K562 (cell line): Measurements from ENCODE around the gene SULT1A3. TPM values are rescaled to one million over a fixed set of nuclear protein-coding genes. Genes with fewer than 3 reads are reported as not detected.

Source experiments
- C11orf30 ChIP-seq: fragments of 450-650 bp; IDR thresholded peaks from 2 replicates; pipeline ENCODE4 v1.6.1; 2016; ENCODE audit warnings: low read depth, mild to moderate bottlenecking
- EHMT2 ChIP-seq: fragments of 450-650 bp; IDR thresholded peaks from 2 replicates; pipeline ENCODE4 v1.6.1; 2018; ENCODE audit warnings: antibody characterized with exemption
- ETS2 ChIP-seq: IDR thresholded peaks from 2 replicates; pipeline ENCODE4 v1.6.1; 2016; ENCODE audit warnings: borderline replicate concordance, missing genetic modification characterization, mild to moderate bottlenecking, moderate library complexity, missing compliant biosample characterization; ENCODE audit not compliant: poor library complexity, severe bottlenecking
- ETV5 ChIP-seq: sonication (generic); formaldehyde crosslinking; IDR thresholded peaks from 2 replicates; pipeline ENCODE4 v1.4.0; 2020; ENCODE audit warnings: low read depth, mild to moderate bottlenecking, missing genetic modification reagents
- GTF2B ChIP-seq: IDR thresholded peaks from 2 replicates; pipeline ENCODE4 v1.6.1; 2011; ENCODE audit not compliant: insufficient read length; ENCODE audit errors: extremely low read depth
- HOXB6 ChIP-seq: fragments of 250-450 bp; sonication (Bioruptor Pico); IDR thresholded peaks from 2 replicates; pipeline ENCODE4 v1.5.1; 2022; ENCODE audit warnings: mild to moderate bottlenecking, borderline replicate concordance
- KAT7 ChIP-seq: sonication (generic); formaldehyde crosslinking; IDR thresholded peaks from 2 replicates; pipeline ENCODE4 v1.8.0; 2022; ENCODE audit warnings: missing genetic modification reagents, mild to moderate bottlenecking, borderline replicate concordance
- KLF6 ChIP-seq: fragments of 250-450 bp; sonication (Bioruptor Pico); IDR thresholded peaks from 2 replicates; pipeline ENCODE4 v1.4.0; 2020; ENCODE audit warnings: mild to moderate bottlenecking, moderate library complexity, borderline replicate concordance
- PATZ1 ChIP-seq: fragments of 250-450 bp; sonication (Bioruptor Pico); IDR thresholded peaks from 2 replicates; pipeline ENCODE4 v1.5.0; 2020; ENCODE audit warnings: mild to moderate bottlenecking, borderline replicate concordance
- PHF21A ChIP-seq: fragments of 450-650 bp; IDR thresholded peaks from 2 replicates; pipeline ENCODE4 v1.6.1; 2017; ENCODE audit warnings: low read depth, borderline replicate concordance
- POLR2G ChIP-seq: fragments of 200-400 bp; formaldehyde crosslinking; IDR thresholded peaks from 2 replicates; pipeline ENCODE4 v1.6.1; 2017; ENCODE audit warnings: low read depth, mild to moderate bottlenecking, antibody characterized with exemption, low read length, moderate library complexity
- RBM25 ChIP-seq: fragments of 200-400 bp; formaldehyde crosslinking; IDR thresholded peaks from 2 replicates; pipeline ENCODE4 v1.6.1; 2018; ENCODE audit warnings: low read length, low read depth, moderate library complexity; ENCODE audit not compliant: severe bottlenecking
- TFE3 ChIP-seq: fragments of 450-650 bp; formaldehyde crosslinking; IDR thresholded peaks from 2 replicates; pipeline ENCODE4 v1.4.0; 2020; ENCODE audit warnings: mild to moderate bottlenecking, mixed read lengths
- THRA ChIP-seq: fragments of 450-650 bp; IDR thresholded peaks from 2 replicates; pipeline ENCODE4 v1.6.1; 2017; ENCODE audit warnings: mild to moderate bottlenecking, moderate library complexity
- ZFPM2 ChIP-seq: fragments of 250-450 bp; sonication (Bioruptor Pico); IDR thresholded peaks from 2 replicates; pipeline ENCODE4 v1.5.1; 2022; ENCODE audit warnings: mild to moderate bottlenecking
- ZNF212 ChIP-seq: fragments of 450-650 bp; formaldehyde crosslinking; IDR thresholded peaks from 2 replicates; pipeline ENCODE4 v1.4.0; 2020; ENCODE audit warnings: mild to moderate bottlenecking
- ZNF232 ChIP-seq: sonication (generic); formaldehyde crosslinking; IDR thresholded peaks from 2 replicates; pipeline ENCODE4 v1.8.0; 2022; ENCODE audit warnings: mild to moderate bottlenecking, missing genetic modification reagents
- ZNF280A ChIP-seq: fragments of 450-650 bp; IDR thresholded peaks from 2 replicates; pipeline ENCODE4 v1.6.1; 2018; ENCODE audit warnings: mild to moderate bottlenecking, low read depth; ENCODE audit not compliant: partially characterized antibody
- ZNF551 ChIP-seq: fragments of 250-450 bp; sonication (Bioruptor Pico); IDR thresholded peaks from 2 replicates; pipeline ENCODE4 v1.5.0; 2021; ENCODE audit warnings: mild to moderate bottlenecking, moderate library complexity
- polyA plus RNA-seq, 8 experiments: library from polyadenylated mRNA; depleted of rRNA in 4 of 8; stranded (reverse) in 5 of 8; unstranded in 3 of 8; fragments of >200 nt; fragmentation: Nextera tagmentation in 2 of 8; fragmentation: Illumina TruSeq in 1 of 8; extraction: Ambion mirVana in 2 of 8; extraction: Trizol in 1 of 8; gene quantifications; 2 replicates each; pipeline versions ENCODE4 v1.2.1 to v1.2.3, GENCODE V29; 2011 to 2014; ENCODE audit warnings: inconsistent platforms in 1 of 8, missing spikeins in 1 of 8
- total RNA-seq, 7 experiments: library from RNA; depleted of rRNA in 6 of 7; stranded (reverse); fragments of >200 nt in 6 of 7; fragmentation: Illumina TruSeq in 2 of 7; extraction: Trizol in 2 of 7; gene quantifications; 2 replicates each; pipeline versions ENCODE4 v1.2.1 to v1.2.3, GENCODE V29; 2011 to 2021; ENCODE audit warnings: low replicate concordance in 1 of 7

SULT1A3 gene
- total and polyA plus RNA-seq, 9 of the 15 experiments (the other 6 are each of a cell fraction or from before 2014, with no cell fraction given) = 2.4 to 18.0 (median 7.3) TPM

- TF ChIP-seq ETS2 (tag) = no peak
- TF ChIP-seq KLF6 (CRISPR knock-in tag) = no peak
- TF ChIP-seq C11orf30 = no peak
- no peak for TF ChIP-seq EHMT2
- no peak for TF ChIP-seq RBM25
- TF ChIP-seq PATZ1 (CRISPR knock-in tag) = no peak
- TF ChIP-seq PHF21A = no peak
- no peak for TF ChIP-seq ZNF280A
- TF ChIP-seq GTF2B = no peak
- TF ChIP-seq ZNF232 = no peak
- TF ChIP-seq TFE3 (CRISPR knock-in tag) = no peak
- no peak for TF ChIP-seq HOXB6 (CRISPR knock-in tag)
- TF ChIP-seq ZNF212 (CRISPR knock-in tag) = no peak
- TF ChIP-seq ZNF551 (CRISPR knock-in tag) = no peak
- no peak for TF ChIP-seq THRA
- TF ChIP-seq KAT7 (CRISPR knock-in tag) = peak; percentile 92; the same call in 1 of the 2 replicates
- peak; percentile 56; the same call in 1 of the 2 replicates for TF ChIP-seq POLR2G
- TF ChIP-seq ZFPM2 (CRISPR knock-in tag) = no peak
- peak; percentile 60; the same call in 1 of the 2 replicates for TF ChIP-seq ETV5 (CRISPR knock-in tag)
Measured at GRCh38 chr16:30186782-30187555, 12.1 kb upstream of the SULT1A3 start (continued).
